Metanephros (tissue), 2 donors: ENCODE results near the gene ZFR2. TPM values are rescaled to one million over a fixed set of nuclear protein-coding genes. Genes with fewer than 3 reads are reported as not detected.

Experiments used
- small RNA-seq: library from RNA; depleted of rRNA; stranded (forward); fragments of <200 nt; gene quantifications from one replicate; pipeline ENCODE3, GENCODE V24; 2014; ENCODE audit warnings: low replicate concordance
- total RNA-seq: library from RNA; depleted of rRNA; stranded (reverse); fragments of >200 nt; gene quantifications from one replicate; pipeline ENCODE4 v1.2.3, GENCODE V29; 2014

The ZFR2 gene
- total RNA-seq: 0.41 TPM

GRCh38 chr19:3868770-3869456, at the start of gene ZFR2:
Gene ZFR2, minus strand, starts transcription at chr19:3869038. Its CDS starts 21 bp downstream, at chr19:3869017.

GRCh38 chr19:3880471-3881271, 11.8 kb upstream of the ZFR2 start, which contains the start of gene ATCAY:
Gene ATCAY, plus strand, starts transcription at chr19:3880685. Its CDS starts 5,083 bp downstream, at chr19:3885768.

GRCh38 chr19:3785938-3786824, 82.7 kb downstream of the ZFR2 start, which contains the start of gene MATK:
Gene MATK, minus strand, starts transcription at chr19:3786381. Its CDS starts 1,246 bp downstream, at chr19:3785135.

GRCh38 chr19:3771906-3772455, 96.9 kb downstream of the ZFR2 start, which contains the start of gene RAX2:
Gene RAX2, minus strand, starts transcription at chr19:3772228. Its CDS starts 486 bp downstream, at chr19:3771742.

GRCh38 chr19:3762501-3763459, 106.1 kb downstream of the ZFR2 start, which contains the start of gene MRPL54:
Gene MRPL54, plus strand, starts transcription at chr19:3762682. Its CDS starts 19 bp downstream, at chr19:3762701.

GRCh38 chr19:3761382-3762129, 107.3 kb downstream of the ZFR2 start, which contains the start of gene APBA3:
Gene APBA3, minus strand, starts transcription at chr19:3761692. Its CDS starts 1,428 bp downstream, at chr19:3760264.

Small RNA genes within 50 kb of the gene (small RNA-seq; reads per million reads assigned to genes)
- not detected for gene AC005777.1

Other genes starting within 250 kb of the ZFR2 start
- 31.2 TPM for gene CACTIN, start 242.2 kb downstream of the ZFR2 start, total RNA-seq
- gene PIP5K1C, start 168.6 kb downstream of the ZFR2 start, total RNA-seq: 24.3 TPM
- 18.3 TPM for gene TJP3, start 160.7 kb downstream of the ZFR2 start, total RNA-seq
- 45.2 TPM for gene APBA3, start 107.3 kb downstream of the ZFR2 start, total RNA-seq
- gene MRPL54, start 106.4 kb downstream of the ZFR2 start, total RNA-seq: 33.9 TPM
- 0.06 TPM for gene RAX2, start 96.8 kb downstream of the ZFR2 start, total RNA-seq
- 1.3 TPM for gene MATK, start 82.7 kb downstream of the ZFR2 start, total RNA-seq
- gene ATCAY, start 11.6 kb upstream of the ZFR2 start, total RNA-seq: 0.53 TPM
- 4.7 TPM for gene NMRK2, start 64.0 kb upstream of the ZFR2 start, total RNA-seq
- 71.5 TPM for gene DAPK3, start 102.1 kb upstream of the ZFR2 start, total RNA-seq
- 2,441 TPM for gene EEF2, start 116.4 kb upstream of the ZFR2 start, total RNA-seq
- 34.2 TPM for gene PIAS4, start 138.7 kb upstream of the ZFR2 start, total RNA-seq
- 23.2 TPM for gene ZBTB7A, start 197.9 kb upstream of the ZFR2 start, total RNA-seq